B cell (primary cell): Measurements from ENCODE around the gene KCNC2. TPM values are rescaled to one million over a fixed set of nuclear protein-coding genes. Genes with fewer than 3 reads are reported as not detected.

ENCODE experiments used
- ATAC-seq: fragments of 200-7000 bp; cut with Tn5 transposase; one replicate; pipeline ENCODE4 v1.10.0; 2021; ENCODE audit warnings: low read depth, mild to moderate bottlenecking, moderate number of reproducible peaks, moderate library complexity
- CTCF ChIA-PET: fragments of 350-600 bp; sonication (Branson Sonifier 250); formaldehyde crosslinking; loops from one replicate; lab custom pipeline; 2021; ENCODE audit warnings: antibody characterized with exemption, inconsistent platforms; lab: Charles Lee
- POLR2A ChIA-PET: fragments of 350-600 bp; sonication (Branson Sonifier 250); formaldehyde crosslinking; loops from one replicate; lab custom pipeline; 2021; ENCODE audit warnings: antibody characterized with exemption; lab: Charles Lee
- DNase-seq: peaks from one replicate; pipeline ENCODE4 v3.0.0; 2013
- H2AFZ ChIP-seq: 2 replicates; pipeline ENCODE4 v1.6.1; 2012; ENCODE audit warnings: mild to moderate bottlenecking, low read depth, low read length; ENCODE audit not compliant: insufficient read depth, poor library complexity, severe bottlenecking
- H3K27ac ChIP-seq, 2 donors: 1 replicate in 1 of 2; 2 replicates in 1 of 2; pipeline ENCODE4 v1.5.1; 2012 to 2013; ENCODE audit warnings: low read length in 2 of 2, mild to moderate bottlenecking in 2 of 2, moderate library complexity in 1 of 2
- H3K27me3 ChIP-seq, 4 experiments: fragments of 200-600 bp in 1 of 4; sonication (generic) in 1 of 4; replicated peaks in 1 of 4; 1 replicate in 2 of 4; 2 replicates in 2 of 4; pipeline versions ENCODE4 v1.6.1 to v1.7.0; 2013 to 2016; ENCODE audit warnings: low read length in 3 of 4, mild to moderate bottlenecking in 2 of 4, mixed read lengths in 1 of 4, moderate library complexity in 1 of 4; ENCODE audit not compliant: insufficient read depth in 4 of 4, control insufficient read depth in 3 of 4; ENCODE audit errors: control extremely low read depth in 1 of 4
- H3K36me3 ChIP-seq, 2 experiments: replicated peaks in 1 of 2; 1 replicate in 1 of 2; 2 replicates in 1 of 2; pipeline versions ENCODE4 v1.6.1 to v1.7.1; 2013; ENCODE audit warnings: low read length in 1 of 2; ENCODE audit not compliant: insufficient read depth in 2 of 2, control insufficient read depth in 1 of 2; ENCODE audit errors: control extremely low read depth in 1 of 2, extremely low read depth in 1 of 2
- H3K4me1 ChIP-seq, 2 donors: fragments of 200-600 bp in 1 of 2; sonication (generic) in 1 of 2; 1 replicate in 1 of 2; 2 replicates in 1 of 2; pipeline versions ENCODE4 v1.5.1 to v1.6.1; 2013 to 2017; ENCODE audit warnings: low read length in 2 of 2; ENCODE audit not compliant: control insufficient read depth in 2 of 2, insufficient read depth in 2 of 2
- H3K4me2 ChIP-seq: replicated peaks from 2 replicates; pipeline ENCODE3; 2012; ENCODE audit warnings: mild to moderate bottlenecking, low read depth, low read length; ENCODE audit not compliant: poor library complexity, severe bottlenecking
- H3K4me3 ChIP-seq, 5 experiments: fragments of 200-600 bp in 1 of 5; sonication (generic) in 1 of 5; 1 replicate in 3 of 5; 2 replicates in 2 of 5; pipeline versions ENCODE4 v1.5.1 to v1.7.0; 2011 to 2016; ENCODE audit warnings: low read length in 4 of 5, mild to moderate bottlenecking in 4 of 5, low read depth in 2 of 5, control low read depth in 1 of 5, moderate library complexity in 1 of 5; ENCODE audit not compliant: insufficient read depth in 1 of 5; ENCODE audit errors: control extremely low read depth in 1 of 5, extremely low read depth in 1 of 5
- H3K79me2 ChIP-seq: fragments of 200-600 bp; sonication (generic); one replicate; pipeline ENCODE4 v1.6.0; 2016; ENCODE audit warnings: low read length; ENCODE audit not compliant: control insufficient read depth, insufficient read depth
- H3K9ac ChIP-seq: fragments of 200-600 bp; sonication (generic); 2 replicates; pipeline ENCODE4 v1.6.1; 2017; ENCODE audit warnings: mild to moderate bottlenecking, low read length, moderate library complexity
- H3K9me3 ChIP-seq, 3 donors: one replicate each; pipeline versions ENCODE4 v1.6.1 to v1.7.1; 2013; ENCODE audit warnings: low read length in 2 of 3; ENCODE audit not compliant: control insufficient read depth in 2 of 3, insufficient read depth in 1 of 3; ENCODE audit errors: control extremely low read depth in 1 of 3
- H4K20me1 ChIP-seq: 2 replicates; pipeline ENCODE4 v1.6.0; 2012; ENCODE audit warnings: mild to moderate bottlenecking, low read length; ENCODE audit not compliant: insufficient read depth, control insufficient read depth, poor library complexity, severe bottlenecking
- H3K27ac Mint-ChIP-seq: one replicate; pipeline ENCODE4 v1.8.0; 2021; ENCODE audit warnings: mixed read lengths
- H3K27me3 Mint-ChIP-seq: one replicate; pipeline ENCODE4 v1.8.0; 2021; ENCODE audit warnings: mixed read lengths
- H3K4me1 Mint-ChIP-seq: one replicate; pipeline ENCODE4 v1.8.0; 2021; ENCODE audit warnings: mixed read lengths
- H3K4me3 Mint-ChIP-seq: one replicate; pipeline ENCODE4 v1.8.0; 2021; ENCODE audit warnings: mixed read lengths
- H3K9me3 Mint-ChIP-seq: one replicate; pipeline ENCODE4 v1.8.0; 2022; ENCODE audit warnings: mixed read lengths; ENCODE audit not compliant: insufficient read depth
- EZH2 ChIP-seq: IDR thresholded peaks from 2 replicates; pipeline ENCODE4 v1.6.1; 2012; ENCODE audit warnings: borderline replicate concordance, low read depth, mild to moderate bottlenecking, moderate library complexity, low read length; ENCODE audit not compliant: insufficient read depth, poor library complexity, severe bottlenecking
- WGBS: methylation state at CpG from one replicate; pipeline ENCODE4 v1.1.5; 2013; ENCODE audit warnings: missing lambda C conversion rate; ENCODE audit not compliant: insufficient coverage; 5-methylcytosine and 5-hydroxymethylcytosine counted together
- intact Hi-C: fragments of 100-400 bp; cut with micrococcal nuclease; formaldehyde crosslinking; loops from one replicate; pipeline ENCODE4 v1.10.0; 2022
- polyA plus RNA-seq: library from polyadenylated mRNA; depleted of rRNA; stranded (reverse); fragments of >200 nt; gene quantifications from 2 replicates; pipeline ENCODE4 v1.2.3, GENCODE V29; 2012
- total RNA-seq, 2 donors: library from RNA; stranded (reverse); fragments of 120-200 nt in 1 of 2; gene quantifications; 1 replicate in 1 of 2; 2 replicates in 1 of 2; pipeline versions ENCODE4 v1.2.3 to v1.2.4, GENCODE V29; 2013 to 2022
- TF ChIP-seq, protein P1 (sequence below): fragments of 200-600 bp; IDR thresholded peaks from one replicate; pipeline ENCODE4 v1.8.0; 2022; ENCODE audit warnings: antibody characterized with exemption, mild to moderate bottlenecking

KCNC2 gene
- total and polyA plus RNA-seq, 2 donors (not counting 1 experiment from before 2014, with no cell fraction given): not detected

GRCh38 chr12:75129275-75129674, 80.4 kb downstream of the KCNC2 start:
- no peaks in the 10 kb centered on the region for H3K4me1 ChIP-seq
- Mint-ChIP-seq H3K9me3 (no peaks in the 10 kb centered on the region), H3K4me3 (no peak overlapping the region), H3K4me1 (no peaks in the 10 kb centered on the region), H3K27ac (no peak overlapping the region), H3K27me3 (no peaks in the 10 kb centered on the region)
- H3K36me3 ChIP-seq: no peaks in the 10 kb centered on the region
- POLR2A ChIA-PET: no interaction called here
- no CpG with 5 or more reads among the region's 2 CpGs for whole genome bisulfite sequencing
- H3K27me3 ChIP-seq: no peaks in the 10 kb centered on the region
- H3K27ac ChIP-seq: no peak overlapping the region
- no peak overlapping the region for H2AFZ ChIP-seq
- no peak overlapping the region for H3K9ac ChIP-seq
- DNase-seq (no peak), ATAC-seq (no peak)
- no peak overlapping the region for H3K4me2 ChIP-seq
- CTCF ChIA-PET: no interaction called here
- no peaks in the 10 kb centered on the region for H3K9me3 ChIP-seq
- H3K79me2 ChIP-seq: no peaks in the 10 kb centered on the region
- no peaks in the 10 kb centered on the region for H4K20me1 ChIP-seq
- intact Hi-C loops: no loop called here
- no peak overlapping the region for H3K4me3 ChIP-seq
- TF ChIP-seq, protein P1, sequence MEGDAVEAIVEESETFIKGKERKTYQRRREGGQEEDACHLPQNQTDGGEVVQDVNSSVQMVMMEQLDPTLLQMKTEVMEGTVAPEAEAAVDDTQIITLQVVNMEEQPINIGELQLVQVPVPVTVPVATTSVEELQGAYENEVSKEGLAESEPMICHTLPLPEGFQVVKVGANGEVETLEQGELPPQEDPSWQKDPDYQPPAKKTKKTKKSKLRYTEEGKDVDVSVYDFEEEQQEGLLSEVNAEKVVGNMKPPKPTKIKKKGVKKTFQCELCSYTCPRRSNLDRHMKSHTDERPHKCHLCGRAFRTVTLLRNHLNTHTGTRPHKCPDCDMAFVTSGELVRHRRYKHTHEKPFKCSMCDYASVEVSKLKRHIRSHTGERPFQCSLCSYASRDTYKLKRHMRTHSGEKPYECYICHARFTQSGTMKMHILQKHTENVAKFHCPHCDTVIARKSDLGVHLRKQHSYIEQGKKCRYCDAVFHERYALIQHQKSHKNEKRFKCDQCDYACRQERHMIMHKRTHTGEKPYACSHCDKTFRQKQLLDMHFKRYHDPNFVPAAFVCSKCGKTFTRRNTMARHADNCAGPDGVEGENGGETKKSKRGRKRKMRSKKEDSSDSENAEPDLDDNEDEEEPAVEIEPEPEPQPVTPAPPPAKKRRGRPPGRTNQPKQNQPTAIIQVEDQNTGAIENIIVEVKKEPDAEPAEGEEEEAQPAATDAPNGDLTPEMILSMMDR: no peak
- TF ChIP-seq EZH2: no peak

DNA sequence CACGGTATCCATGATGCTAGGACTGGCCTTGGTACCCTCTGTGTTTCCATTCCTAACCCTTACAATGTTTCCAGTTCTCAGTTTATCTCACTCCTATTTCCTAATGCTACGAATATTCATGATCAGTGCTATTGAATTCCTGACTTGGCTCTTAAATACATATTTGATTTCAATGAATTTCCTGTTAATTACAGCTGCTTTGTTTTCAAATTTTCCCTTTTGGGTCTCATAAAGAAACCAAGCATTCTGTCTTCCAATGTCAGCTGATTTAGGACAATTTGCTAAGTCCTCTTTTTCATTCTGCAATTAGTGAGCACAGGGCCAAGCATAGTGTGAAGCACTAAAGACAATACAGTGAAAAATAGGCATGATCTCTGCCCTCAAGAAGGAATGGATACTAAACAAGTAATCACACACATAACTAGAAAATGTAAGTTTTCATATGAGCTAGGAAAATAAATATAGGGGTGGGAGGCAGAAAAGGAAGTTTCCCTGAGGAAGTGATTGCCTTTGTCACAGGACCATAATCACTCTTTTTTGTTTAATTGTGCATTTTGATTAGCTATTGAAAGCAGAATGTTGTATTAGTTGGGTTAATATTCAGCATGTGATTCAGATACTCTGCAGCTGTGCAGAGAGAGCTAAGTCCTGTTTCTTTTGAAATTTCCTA, 88.5 kb downstream of the KCNC2 start:
- H3K27me3 Mint-ChIP-seq: no peaks in the 10 kb centered on the region
- TF ChIP-seq, protein P1: no peak
- no peak for TF ChIP-seq EZH2
- DNase-seq (no peak), ATAC-seq (no peak)
- H3K4me1 ChIP-seq: no peaks in the 10 kb centered on the region
- ChIA-PET POLR2A (no interaction called here), CTCF (no interaction called here)
- H4K20me1 ChIP-seq: no peaks in the 10 kb centered on the region
- no peak overlapping the region for H3K27ac ChIP-seq
- H3K4me2 ChIP-seq: no peak overlapping the region
- no peaks in the 10 kb centered on the region for H3K9me3 Mint-ChIP-seq
- H3K27me3 ChIP-seq: no peaks in the 10 kb centered on the region
- WGBS: 93% methylated on average over 1 of the region's 2 CpGs
- H3K4me1 Mint-ChIP-seq: no peaks in the 10 kb centered on the region
- H3K4me3 ChIP-seq: no peak overlapping the region
- no peaks in the 10 kb centered on the region for H3K9me3 ChIP-seq
- H3K79me2 ChIP-seq: no peaks in the 10 kb centered on the region
- H2AFZ ChIP-seq: no peak overlapping the region
- no peak overlapping the region for H3K9ac ChIP-seq
- H3K36me3 ChIP-seq: no peaks in the 10 kb centered on the region
- H3K4me3 Mint-ChIP-seq: no peak overlapping the region
- intact Hi-C loops: no loop called here
- H3K27ac Mint-ChIP-seq: no peak overlapping the region
